ENCODE results near the gene AFAP1L1. TPM values are rescaled to one million over a fixed set of nuclear protein-coding genes. Genes with fewer than 3 reads are reported as not detected.

Gene AFAP1L1
- total and polyA plus RNA-seq, 9 donors: 66.4 to 104 (median 84.9) TPM

GRCh38 chr5:149257889-149258705 is 13.6 kb upstream of the AFAP1L1 start:
- no peak overlapping the region for H3K27ac ChIP-seq (ENCODE audit: low read length)
- H3K9me3 ChIP-seq (replicated peaks; ENCODE audit: control insufficient read depth, low read depth, low read length): no peaks in the 10 kb centered on the region
- no peak overlapping the region for H3K4me3 ChIP-seq (ENCODE audit: low read length)
- no CpG with 5 or more reads among the region's 10 CpGs for WGBS (ENCODE audit: insufficient coverage)
- peaks cover 9% of the 10 kb centered on the region for H3K36me3 ChIP-seq (ENCODE audit: control insufficient read depth, insufficient read depth, low read length)
- H3K4me1 ChIP-seq (ENCODE audit: control insufficient read depth, insufficient read depth, low read length): no peaks in the 10 kb centered on the region
- peaks cover 5% of the 10 kb centered on the region for H3K27me3 ChIP-seq (ENCODE audit: control insufficient read depth, insufficient read depth, low read length)
- DNase-seq: no peak

DNA sequence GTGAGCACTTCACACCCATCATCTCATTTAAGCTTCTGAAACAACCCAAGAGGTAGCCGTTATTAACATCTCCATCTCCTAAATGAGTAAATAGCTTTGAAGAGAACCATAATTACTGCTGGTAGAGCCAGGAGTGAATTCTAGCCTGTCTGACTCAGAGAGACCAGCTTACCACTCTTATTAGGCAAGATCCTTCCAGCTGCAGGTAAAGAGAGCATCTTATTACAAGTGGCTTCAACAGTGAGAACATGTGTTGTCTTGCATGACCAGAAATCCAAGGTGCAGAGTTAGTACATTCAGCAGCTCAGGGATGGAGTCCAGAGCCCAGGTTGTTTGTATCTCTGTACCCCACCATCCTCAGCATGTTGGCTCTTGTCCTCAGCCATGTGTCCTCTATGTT is 10.9 kb upstream of the AFAP1L1 start:
- peaks cover 3% of the 10 kb centered on the region for H3K36me3 ChIP-seq (ENCODE audit: control insufficient read depth, insufficient read depth, low read length)
- WGBS (ENCODE audit: insufficient coverage): no CpG with 5 or more reads among the region's 1 CpG
- peaks cover 10% of the 10 kb centered on the region for H3K27me3 ChIP-seq (ENCODE audit: control insufficient read depth, insufficient read depth, low read length)
- no peaks in the 10 kb centered on the region for H3K9me3 ChIP-seq (replicated peaks; ENCODE audit: control insufficient read depth, low read depth, low read length)
- no peak overlapping the region for H3K4me3 ChIP-seq (ENCODE audit: low read length)
- DNase-seq: no peak
- H3K27ac ChIP-seq (ENCODE audit: low read length): no peak overlapping the region
- H3K4me1 ChIP-seq (ENCODE audit: control insufficient read depth, insufficient read depth, low read length): no peaks in the 10 kb centered on the region

- H3K36me3 ChIP-seq (ENCODE audit: control insufficient read depth, insufficient read depth, low read length): no peaks in the 10 kb centered on the region
- no peaks in the 10 kb centered on the region for H3K9me3 ChIP-seq (replicated peaks; ENCODE audit: control insufficient read depth, low read depth, low read length)
- DNase-seq: no peak
- no peaks in the 10 kb centered on the region for H3K4me1 ChIP-seq (ENCODE audit: control insufficient read depth, insufficient read depth, low read length)
- no peak overlapping the region for H3K4me3 ChIP-seq (ENCODE audit: low read length)
- H3K27ac ChIP-seq (ENCODE audit: low read length): no peak overlapping the region
- peaks cover 10% of the 10 kb centered on the region for H3K27me3 ChIP-seq (ENCODE audit: control insufficient read depth, insufficient read depth, low read length)
- 87% methylated on average over 4 of the region's 7 CpGs for WGBS (ENCODE audit: insufficient coverage)
These were observed 10.4 kb upstream of the AFAP1L1 start for GRCh38 chr5:149261246-149261645.

GRCh38 chr5:149262315-149262714 is 9.3 kb upstream of the AFAP1L1 start:
- no peak overlapping the region for H3K27ac ChIP-seq (ENCODE audit: low read length)
- no CpG with 5 or more reads among the region's 4 CpGs for WGBS (ENCODE audit: insufficient coverage)
- no peaks in the 10 kb centered on the region for H3K36me3 ChIP-seq (ENCODE audit: control insufficient read depth, insufficient read depth, low read length)
- no peak for DNase-seq
- no peaks in the 10 kb centered on the region for H3K9me3 ChIP-seq (replicated peaks; ENCODE audit: control insufficient read depth, low read depth, low read length)
- H3K4me1 ChIP-seq (ENCODE audit: control insufficient read depth, insufficient read depth, low read length): no peaks in the 10 kb centered on the region
- H3K27me3 ChIP-seq (ENCODE audit: control insufficient read depth, insufficient read depth, low read length): peaks cover 10% of the 10 kb centered on the region
- H3K4me3 ChIP-seq (ENCODE audit: low read length): no peak overlapping the region

GRCh38 chr5:149264439-149265067 is 7.1 kb upstream of the AFAP1L1 start:
- 20% methylated on average over 10 of the region's 12 CpGs for WGBS (ENCODE audit: insufficient coverage)
- peaks cover 9% of the 10 kb centered on the region for H3K27me3 ChIP-seq (ENCODE audit: control insufficient read depth, insufficient read depth, low read length)
- no peaks in the 10 kb centered on the region for H3K4me1 ChIP-seq (ENCODE audit: control insufficient read depth, insufficient read depth, low read length)
- H3K9me3 ChIP-seq (replicated peaks; ENCODE audit: control insufficient read depth, low read depth, low read length): peaks cover 8% of the 10 kb centered on the region
- no peak for DNase-seq
- no peak overlapping the region for H3K4me3 ChIP-seq (ENCODE audit: low read length)
- H3K27ac ChIP-seq (ENCODE audit: low read length): no peak overlapping the region
- no peaks in the 10 kb centered on the region for H3K36me3 ChIP-seq (ENCODE audit: control insufficient read depth, insufficient read depth, low read length)

DNA sequence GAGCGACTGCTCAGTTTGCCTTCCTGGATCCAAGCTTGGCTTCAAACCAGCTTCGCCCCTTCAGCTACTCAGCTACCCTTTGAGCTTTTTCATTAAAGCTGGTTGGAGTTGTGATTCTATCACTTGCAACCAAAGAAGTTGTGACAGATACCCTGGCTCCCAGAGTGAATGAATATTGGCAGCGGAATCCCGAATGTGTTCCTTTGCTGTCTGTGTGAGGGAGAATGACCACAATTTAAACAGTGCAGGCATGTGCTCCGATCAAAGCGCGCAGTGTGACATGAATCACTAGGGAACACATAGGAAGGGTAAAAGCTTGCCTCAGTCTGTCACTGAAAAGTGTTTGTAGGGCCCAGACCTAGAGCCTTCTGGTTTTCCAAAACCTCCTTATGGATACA is 6.6 kb upstream of the AFAP1L1 start:
- H3K4me1 ChIP-seq (ENCODE audit: control insufficient read depth, insufficient read depth, low read length): no peaks in the 10 kb centered on the region
- H3K4me3 ChIP-seq (ENCODE audit: low read length): no peak overlapping the region
- no peaks in the 10 kb centered on the region for H3K36me3 ChIP-seq (ENCODE audit: control insufficient read depth, insufficient read depth, low read length)
- no peak for DNase-seq
- peaks cover 9% of the 10 kb centered on the region for H3K27me3 ChIP-seq (ENCODE audit: control insufficient read depth, insufficient read depth, low read length)
- no peak overlapping the region for H3K27ac ChIP-seq (ENCODE audit: low read length)
- H3K9me3 ChIP-seq (replicated peaks; ENCODE audit: control insufficient read depth, low read depth, low read length): peaks cover 8% of the 10 kb centered on the region
- 90% methylated on average over 5 of the region's 7 CpGs for WGBS (ENCODE audit: insufficient coverage)

DNA sequence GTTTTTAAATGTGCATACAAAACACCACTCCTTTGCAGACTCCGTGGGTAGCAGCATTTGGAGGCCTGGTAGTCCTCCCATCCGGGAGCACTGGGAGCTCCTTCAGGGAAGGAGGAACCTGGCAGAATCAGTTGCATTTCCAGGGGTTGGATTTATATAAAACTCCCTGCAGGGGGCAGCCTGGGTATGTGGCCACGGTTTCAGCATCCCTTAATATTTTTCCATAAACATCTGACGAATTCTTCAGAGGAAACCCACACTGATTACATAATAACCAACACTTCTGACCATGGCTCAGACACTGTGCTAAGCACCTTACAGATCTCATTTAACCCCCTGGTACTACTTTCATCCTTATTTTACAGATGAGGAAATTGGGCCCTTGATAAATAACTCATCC is 6.1 kb upstream of the AFAP1L1 start:
- DNase-seq: peak; percentile 33
- Histone ChIP-seq H3K4me1 (ENCODE audit: control insufficient read depth, insufficient read depth, low read length) (no peaks in the 10 kb centered on the region), H3K4me3 (ENCODE audit: low read length) (no peak overlapping the region), H3K27ac (ENCODE audit: low read length) (no peak overlapping the region), H3K9me3 (replicated peaks; ENCODE audit: control insufficient read depth, low read depth, low read length) (peaks cover 8% of the 10 kb centered on the region), H3K27me3 (ENCODE audit: control insufficient read depth, insufficient read depth, low read length) (peaks cover 9% of the 10 kb centered on the region), H3K36me3 (ENCODE audit: control insufficient read depth, insufficient read depth, low read length) (no peaks in the 10 kb centered on the region)
- 0% methylated on average over 1 of the region's 4 CpGs for WGBS (ENCODE audit: insufficient coverage)

DNA sequence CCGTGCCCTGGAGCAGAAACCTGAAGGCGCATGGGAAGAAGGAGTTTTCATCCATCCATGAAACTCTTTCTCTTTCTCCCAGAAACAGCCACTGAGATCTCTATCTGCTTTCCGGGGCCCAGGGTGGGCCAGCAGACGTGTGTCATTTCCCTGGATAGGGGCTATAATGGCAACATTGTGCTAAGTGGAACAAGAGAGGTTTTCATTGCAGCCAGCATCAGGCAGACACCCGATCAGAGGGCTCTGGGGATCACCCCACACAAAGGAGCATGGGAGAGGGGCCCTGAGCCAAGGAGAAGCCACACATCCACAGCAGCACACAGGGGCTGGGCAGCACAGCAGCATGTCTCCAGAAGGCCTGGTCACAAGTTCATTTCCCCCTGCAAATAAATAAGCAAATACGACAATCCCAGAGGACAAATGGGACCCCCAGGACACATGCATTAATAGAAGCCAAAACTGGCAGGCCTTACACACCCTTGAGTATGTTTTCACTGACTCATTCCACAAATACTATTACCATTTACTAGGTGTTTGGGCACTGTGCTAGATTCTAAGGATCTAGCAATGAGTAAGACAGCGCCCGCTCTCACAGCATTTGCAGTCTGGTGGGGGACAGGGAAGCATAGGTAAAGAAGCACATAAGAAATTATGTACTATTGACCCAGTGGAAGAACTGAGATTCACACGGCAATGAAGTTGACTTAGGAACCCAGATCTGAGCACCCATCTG is 4.3 kb upstream of the AFAP1L1 start:
- peaks cover 11% of the 10 kb centered on the region for H3K27me3 ChIP-seq (ENCODE audit: control insufficient read depth, insufficient read depth, low read length)
- H3K27ac ChIP-seq (ENCODE audit: low read length): no peak overlapping the region
- no peak overlapping the region for H3K4me3 ChIP-seq (ENCODE audit: low read length)
- H3K9me3 ChIP-seq (replicated peaks; ENCODE audit: control insufficient read depth, low read depth, low read length): peaks cover 8% of the 10 kb centered on the region
- no peaks in the 10 kb centered on the region for H3K36me3 ChIP-seq (ENCODE audit: control insufficient read depth, insufficient read depth, low read length)
- no peak for DNase-seq
- 73% methylated on average over 2 of the region's 9 CpGs for WGBS (ENCODE audit: insufficient coverage)
- H3K4me1 ChIP-seq (ENCODE audit: control insufficient read depth, insufficient read depth, low read length): peaks cover 8% of the 10 kb centered on the region

DNA sequence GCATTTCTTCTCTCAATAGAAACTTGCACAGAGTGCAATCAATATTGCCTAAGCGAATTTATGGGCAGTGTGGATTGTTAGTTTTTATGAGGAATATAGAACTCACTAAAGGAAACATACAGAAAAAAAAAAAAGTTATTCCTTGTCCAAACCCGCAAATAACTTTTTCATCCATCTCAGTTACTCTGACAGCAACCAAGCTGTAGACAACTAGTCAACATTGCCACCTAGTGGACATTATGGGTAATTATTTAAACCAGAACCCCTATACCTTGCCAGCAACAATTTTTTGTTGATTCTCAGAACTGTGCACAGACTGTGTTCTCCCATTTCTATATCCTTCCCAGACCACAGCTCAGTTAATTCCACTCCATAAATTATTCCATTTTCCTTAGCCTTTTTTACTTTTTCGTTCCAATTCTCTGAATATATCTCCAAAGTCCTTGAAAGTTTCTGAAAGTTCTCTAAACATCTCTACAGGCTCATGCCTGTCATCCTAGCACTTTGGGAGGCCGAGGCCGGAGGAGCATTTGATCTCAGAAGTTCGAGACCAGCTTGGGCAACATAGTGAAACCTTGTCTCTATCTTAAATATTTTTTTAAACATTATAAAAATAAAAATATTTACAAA is 2.6 kb upstream of the AFAP1L1 start:
- Histone ChIP-seq H3K36me3 (ENCODE audit: control insufficient read depth, insufficient read depth, low read length) (no peaks in the 10 kb centered on the region), H3K27ac (ENCODE audit: low read length) (no peak overlapping the region), H3K4me1 (ENCODE audit: control insufficient read depth, insufficient read depth, low read length) (peaks cover 15% of the 10 kb centered on the region), H3K4me3 (ENCODE audit: low read length) (no peak overlapping the region), H3K9me3 (replicated peaks; ENCODE audit: control insufficient read depth, low read depth, low read length) (peaks cover 8% of the 10 kb centered on the region), H3K27me3 (ENCODE audit: control insufficient read depth, insufficient read depth, low read length) (peaks cover 20% of the 10 kb centered on the region)
- peak; percentile 37 for DNase-seq
- 0% methylated on average over 1 of the region's 6 CpGs for WGBS (ENCODE audit: insufficient coverage)

Data from muscle of leg (tissue), 11 donors.